Right lobe of liver (tissue), 4 donors: ENCODE results near the gene TSEN34.

ENCODE experiments used
- POLR2A ChIP-seq: fragments of 450-650 bp; IDR thresholded peaks from one replicate; pipeline ENCODE4 v1.6.1; 2017; ENCODE audit warnings: antibody characterized with exemption, mild to moderate bottlenecking
- TF ChIP-seq, protein P1 (sequence below), 4 donors: fragments of 200-600 bp in 3 of 4; fragments of 450-650 bp in 1 of 4; IDR thresholded peaks; one replicate each; pipeline versions ENCODE4 v1.5.1 to v1.8.0; 2016 to 2022; ENCODE audit warnings: antibody characterized with exemption in 4 of 4, mild to moderate bottlenecking in 2 of 4
- donor health status: DM: no; HTN: no; CAD: no.
- donor health status: DM: no; HTN: no; CAD: no.
- donor health status: DM: no; HTN: yes; CAD: no.

GRCh38 chr19:54206030-54206830 is 15.1 kb downstream of the TSEN34 start:
- TF ChIP-seq, protein P1, sequence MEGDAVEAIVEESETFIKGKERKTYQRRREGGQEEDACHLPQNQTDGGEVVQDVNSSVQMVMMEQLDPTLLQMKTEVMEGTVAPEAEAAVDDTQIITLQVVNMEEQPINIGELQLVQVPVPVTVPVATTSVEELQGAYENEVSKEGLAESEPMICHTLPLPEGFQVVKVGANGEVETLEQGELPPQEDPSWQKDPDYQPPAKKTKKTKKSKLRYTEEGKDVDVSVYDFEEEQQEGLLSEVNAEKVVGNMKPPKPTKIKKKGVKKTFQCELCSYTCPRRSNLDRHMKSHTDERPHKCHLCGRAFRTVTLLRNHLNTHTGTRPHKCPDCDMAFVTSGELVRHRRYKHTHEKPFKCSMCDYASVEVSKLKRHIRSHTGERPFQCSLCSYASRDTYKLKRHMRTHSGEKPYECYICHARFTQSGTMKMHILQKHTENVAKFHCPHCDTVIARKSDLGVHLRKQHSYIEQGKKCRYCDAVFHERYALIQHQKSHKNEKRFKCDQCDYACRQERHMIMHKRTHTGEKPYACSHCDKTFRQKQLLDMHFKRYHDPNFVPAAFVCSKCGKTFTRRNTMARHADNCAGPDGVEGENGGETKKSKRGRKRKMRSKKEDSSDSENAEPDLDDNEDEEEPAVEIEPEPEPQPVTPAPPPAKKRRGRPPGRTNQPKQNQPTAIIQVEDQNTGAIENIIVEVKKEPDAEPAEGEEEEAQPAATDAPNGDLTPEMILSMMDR (IDR thresholded peaks at IDR 0.05) = no peak
- no peak for TF ChIP-seq POLR2A
